Astrocyte of the cerebellum (primary cell): ENCODE measurements around the gene CEP41.

Source experiments
- DNase-seq: peaks from one replicate; pipeline ENCODE4 v3.0.0-alpha.2; 2011; ENCODE audit warnings: low read depth
- H3K4me3 ChIP-seq: 2 replicates; pipeline ENCODE4 v1.5.1; 2011; ENCODE audit warnings: mild to moderate bottlenecking, low read depth, low read length, moderate library complexity
- in situ Hi-C: cut with HindIII; loops from 2 replicates; pipeline ENCODE4 v1.10.0; 2017; ENCODE audit warnings: low sequenced_read_pairs
- TF ChIP-seq, protein P1 (sequence below): IDR thresholded peaks from 2 replicates; pipeline ENCODE4 v1.5.1; 2012; ENCODE audit warnings: low read length, low read depth, moderate library complexity, mild to moderate bottlenecking; ENCODE audit errors: missing control alignments

Gene CEP41

DNA sequence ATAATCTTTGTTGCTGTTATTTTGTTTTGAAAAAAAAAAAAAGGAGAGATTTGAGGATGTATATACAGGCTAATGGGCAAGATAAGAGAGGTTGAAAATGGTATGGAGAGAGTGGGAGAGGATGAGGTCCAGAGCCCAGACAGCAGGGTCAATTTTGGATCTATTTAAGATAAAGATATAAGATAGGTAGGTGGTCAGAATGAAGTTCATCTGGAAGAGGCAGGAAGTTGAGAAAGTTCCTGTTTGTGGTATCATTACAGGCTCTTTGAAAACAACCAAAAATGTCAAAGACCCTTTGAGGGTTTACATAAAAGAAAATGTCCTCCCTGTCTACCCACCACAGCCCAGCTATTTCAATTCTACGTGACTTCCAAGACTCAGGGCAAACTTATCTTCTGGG is 7.5 kb downstream of the CEP41 start:
- TF ChIP-seq, protein P1, sequence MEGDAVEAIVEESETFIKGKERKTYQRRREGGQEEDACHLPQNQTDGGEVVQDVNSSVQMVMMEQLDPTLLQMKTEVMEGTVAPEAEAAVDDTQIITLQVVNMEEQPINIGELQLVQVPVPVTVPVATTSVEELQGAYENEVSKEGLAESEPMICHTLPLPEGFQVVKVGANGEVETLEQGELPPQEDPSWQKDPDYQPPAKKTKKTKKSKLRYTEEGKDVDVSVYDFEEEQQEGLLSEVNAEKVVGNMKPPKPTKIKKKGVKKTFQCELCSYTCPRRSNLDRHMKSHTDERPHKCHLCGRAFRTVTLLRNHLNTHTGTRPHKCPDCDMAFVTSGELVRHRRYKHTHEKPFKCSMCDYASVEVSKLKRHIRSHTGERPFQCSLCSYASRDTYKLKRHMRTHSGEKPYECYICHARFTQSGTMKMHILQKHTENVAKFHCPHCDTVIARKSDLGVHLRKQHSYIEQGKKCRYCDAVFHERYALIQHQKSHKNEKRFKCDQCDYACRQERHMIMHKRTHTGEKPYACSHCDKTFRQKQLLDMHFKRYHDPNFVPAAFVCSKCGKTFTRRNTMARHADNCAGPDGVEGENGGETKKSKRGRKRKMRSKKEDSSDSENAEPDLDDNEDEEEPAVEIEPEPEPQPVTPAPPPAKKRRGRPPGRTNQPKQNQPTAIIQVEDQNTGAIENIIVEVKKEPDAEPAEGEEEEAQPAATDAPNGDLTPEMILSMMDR = no peak
- in situ Hi-C loops = no loop called here
- DNase-seq = no peak
- H3K4me3 ChIP-seq = no peak overlapping the region

DNA sequence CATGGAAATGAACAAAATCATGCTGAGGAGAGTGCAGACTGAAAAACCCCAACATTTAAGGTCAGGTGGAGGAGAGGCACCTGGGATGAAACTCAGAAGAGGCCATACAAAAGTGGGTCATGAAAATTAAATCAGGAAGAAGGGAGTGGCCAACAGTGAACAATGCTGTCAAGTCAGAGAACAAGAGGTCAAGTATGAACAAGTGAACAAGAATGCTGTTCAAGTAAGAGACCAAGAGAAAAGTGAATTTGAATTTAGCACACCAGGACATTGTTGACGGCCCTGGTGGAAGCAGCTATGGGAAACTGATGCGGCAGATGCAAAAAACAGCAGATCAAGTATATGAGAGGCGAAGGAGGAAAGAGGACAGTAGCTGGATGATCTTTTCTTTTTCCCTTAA is 7.9 kb downstream of the CEP41 start:
- TF ChIP-seq, protein P1 = no peak
- in situ Hi-C loops = no loop called here
- no peak for DNase-seq
- no peak overlapping the region for H3K4me3 ChIP-seq

DNA sequence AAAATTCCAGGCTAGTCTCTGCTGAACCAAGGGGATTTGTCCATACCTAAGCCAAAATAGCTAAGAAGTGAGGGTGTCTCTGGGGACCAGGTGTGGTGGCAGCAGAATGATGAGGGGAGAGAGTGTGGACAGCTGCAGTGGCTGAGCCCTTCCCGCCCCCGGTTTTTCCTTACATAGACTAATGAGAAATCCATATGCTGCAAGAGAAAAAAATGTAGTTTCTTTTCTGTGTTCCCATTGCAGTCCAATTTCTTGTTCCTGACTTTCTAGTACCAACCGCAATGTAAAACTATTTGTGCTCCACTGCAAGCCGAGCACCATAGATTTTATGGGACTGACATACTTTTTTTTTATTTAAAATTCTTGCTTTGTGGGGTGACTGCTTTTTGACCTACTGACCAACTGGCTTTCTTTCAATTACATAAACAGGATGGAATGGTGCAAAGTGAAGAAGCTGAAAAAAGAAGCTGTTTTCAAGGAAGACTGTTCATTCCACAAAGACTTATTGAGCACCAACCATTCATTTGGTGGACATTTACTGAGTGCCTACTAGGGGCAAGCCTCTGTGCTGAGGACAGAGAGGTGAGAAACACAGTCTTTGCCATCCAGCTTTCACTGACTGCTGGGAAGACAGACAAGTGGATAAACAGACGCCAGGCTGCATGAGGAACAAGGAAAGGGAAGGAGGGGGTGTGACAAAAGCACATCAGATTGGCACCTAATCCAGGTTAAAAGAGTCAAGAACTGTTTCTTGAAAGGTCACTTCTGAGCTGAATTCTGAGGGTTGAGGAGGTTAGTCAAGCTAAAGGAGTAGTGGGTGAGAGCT is 9.8 kb downstream of the CEP41 start:
- no peak for DNase-seq
- no peak overlapping the region for H3K4me3 ChIP-seq
- TF ChIP-seq, protein P1 = no peak
- in situ Hi-C loops = no loop called here

DNA sequence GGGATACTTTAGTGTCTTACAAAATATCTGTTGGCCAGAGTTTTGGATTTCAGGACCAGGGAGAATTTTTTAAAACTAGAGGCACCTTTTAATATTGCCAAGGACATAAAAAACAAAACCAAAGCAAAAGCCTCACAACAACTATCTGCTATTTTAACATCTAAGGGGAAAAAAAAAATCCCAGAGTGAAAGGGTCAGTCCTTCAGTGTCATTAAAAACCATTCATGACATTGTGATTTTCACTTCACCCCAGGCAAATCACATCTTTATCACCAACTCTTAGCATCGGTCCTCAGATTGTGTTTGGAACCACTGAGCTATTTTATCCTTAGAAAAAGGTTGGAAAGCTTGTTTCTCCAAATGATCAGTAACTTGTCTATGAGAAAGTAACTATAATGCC is 10.7 kb downstream of the CEP41 start:
- TF ChIP-seq, protein P1 = no peak
- no peak overlapping the region for H3K4me3 ChIP-seq
- in situ Hi-C loops = no loop called here
- DNase-seq = no peak

DNA sequence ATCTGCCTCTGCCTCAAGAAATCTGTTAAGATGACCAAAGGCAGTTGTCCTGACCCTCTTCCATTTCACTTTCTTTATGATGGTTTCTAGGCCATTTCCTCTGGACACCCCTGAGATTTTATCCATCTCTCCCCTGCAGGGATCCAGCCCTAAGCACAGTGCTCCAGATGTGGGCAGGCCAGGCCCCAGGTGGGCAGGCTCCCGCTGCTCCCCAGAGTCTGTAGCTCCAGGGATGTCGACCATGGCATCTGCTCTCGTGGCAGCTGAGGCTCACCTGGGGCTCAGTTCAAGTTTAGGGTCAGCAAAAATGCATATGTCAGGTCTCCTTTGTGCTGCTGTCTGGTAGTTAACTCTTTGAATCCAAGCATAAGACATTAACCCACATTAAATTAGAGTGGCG is 11.8 kb downstream of the CEP41 start:
- in situ Hi-C loops = no loop called here
- no peak for DNase-seq
- TF ChIP-seq, protein P1 = no peak

DNA sequence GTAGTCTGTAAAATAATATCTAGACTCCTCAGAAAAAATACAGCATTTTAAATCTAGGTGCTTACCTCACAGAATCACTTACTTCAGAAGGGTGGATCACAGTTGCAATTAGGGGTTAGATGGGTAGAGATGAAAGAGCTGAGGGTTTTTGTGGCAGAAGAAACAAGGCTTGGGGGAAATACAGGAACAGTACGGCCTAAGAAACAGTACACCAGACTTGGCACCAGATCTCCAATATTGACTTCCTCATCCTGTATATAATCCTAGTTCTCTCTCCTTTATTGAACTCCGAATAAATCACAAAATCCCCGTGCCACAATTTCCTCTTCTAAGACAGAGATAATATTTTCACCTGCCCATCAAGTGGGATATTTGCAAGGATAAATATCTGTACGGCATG is 14.3 kb downstream of the CEP41 start:
- H3K4me3 ChIP-seq = no peak overlapping the region
- DNase-seq = no peak
- TF ChIP-seq, protein P1 = no peak
- in situ Hi-C loops = no loop called here

More for the DNA sequence above, 11.8 kb downstream of the CEP41 start:
- H3K4me3 ChIP-seq = no peak overlapping the region
